ENCODE measurements around the gene SUCO.
"Not testable (repeated sequence)": the region's sequence is repeated elsewhere in the genome, so short reads cannot be mapped to it uniquely, and the experiment has no call there.

Gene SUCO

GRCh38 chr1:172620603-172621002 lies 87.7 kb downstream of the SUCO start:
- DNase-seq, result not testable (repeated sequence)

- no peak for DNase-seq
These were observed 89.6 kb downstream of the SUCO start for GRCh38 chr1:172622541-172622940.

DNA sequence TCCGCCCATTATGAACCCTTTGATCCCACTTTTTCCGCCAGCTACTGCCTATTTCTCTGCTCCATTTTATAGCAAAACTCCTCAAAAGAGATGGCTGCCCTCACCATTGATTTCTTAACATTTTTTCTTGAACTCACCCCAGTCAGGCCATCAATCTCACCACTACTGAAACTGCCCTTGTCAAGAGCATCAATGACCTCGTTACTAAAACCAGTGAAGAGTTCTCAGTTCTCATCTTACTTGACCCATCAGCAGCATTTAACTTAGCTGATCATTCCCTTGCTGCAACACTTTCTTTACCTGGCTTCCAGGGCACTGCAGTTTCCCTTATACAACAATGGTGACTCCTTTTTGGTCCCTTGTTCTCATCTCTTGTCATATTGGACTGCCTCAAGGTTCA lies 90.8 kb downstream of the SUCO start:
- no peak for DNase-seq

DNA sequence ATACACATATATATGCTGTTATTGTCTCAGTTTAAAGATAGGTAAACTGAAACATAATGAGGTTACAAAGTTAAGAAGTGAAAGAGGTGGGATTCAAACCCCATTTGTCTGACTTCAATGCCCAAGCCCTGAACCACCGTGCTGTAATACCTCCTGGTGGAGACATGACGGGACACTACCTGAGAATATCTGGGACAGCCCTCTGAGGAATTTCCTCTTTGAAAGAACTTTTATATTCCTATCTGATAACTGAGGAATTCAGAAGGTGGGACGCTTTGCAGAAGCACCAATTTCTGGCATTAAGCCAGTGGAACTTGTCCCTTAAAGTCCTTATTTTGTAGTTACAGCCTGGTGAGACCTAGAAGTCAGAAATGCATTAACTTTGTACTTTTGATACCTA lies 93.9 kb downstream of the SUCO start:
- no peak for DNase-seq

DNA sequence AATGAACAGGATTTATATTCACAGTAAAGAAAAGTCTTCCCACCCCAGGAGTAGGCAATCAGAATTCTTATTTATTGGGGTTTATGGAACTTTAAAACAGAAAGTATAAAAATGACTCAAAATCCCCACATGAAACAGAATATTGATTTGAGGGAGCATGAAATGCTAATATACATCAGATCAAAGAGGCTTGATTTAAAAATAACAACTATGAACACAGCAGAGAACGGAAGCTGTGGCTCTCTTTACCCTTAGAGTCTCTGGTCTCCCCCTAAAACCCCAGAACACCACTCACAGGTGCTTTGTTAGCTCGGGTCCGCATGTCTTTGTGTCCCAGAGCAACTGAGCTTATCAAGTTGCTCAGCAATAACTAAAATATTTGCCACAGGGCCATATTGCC lies 94.8 kb downstream of the SUCO start:
- DNase-seq, result no peak

GRCh38 chr1:172628401-172628800 lies 95.5 kb downstream of the SUCO start:
- no peak for DNase-seq

GRCh38 chr1:172629170-172629569 lies 96.2 kb downstream of the SUCO start:
- DNase-seq, result no peak

GRCh38 chr1:172629638-172630037 lies 96.7 kb downstream of the SUCO start:
- DNase-seq, result no peak

DNA sequence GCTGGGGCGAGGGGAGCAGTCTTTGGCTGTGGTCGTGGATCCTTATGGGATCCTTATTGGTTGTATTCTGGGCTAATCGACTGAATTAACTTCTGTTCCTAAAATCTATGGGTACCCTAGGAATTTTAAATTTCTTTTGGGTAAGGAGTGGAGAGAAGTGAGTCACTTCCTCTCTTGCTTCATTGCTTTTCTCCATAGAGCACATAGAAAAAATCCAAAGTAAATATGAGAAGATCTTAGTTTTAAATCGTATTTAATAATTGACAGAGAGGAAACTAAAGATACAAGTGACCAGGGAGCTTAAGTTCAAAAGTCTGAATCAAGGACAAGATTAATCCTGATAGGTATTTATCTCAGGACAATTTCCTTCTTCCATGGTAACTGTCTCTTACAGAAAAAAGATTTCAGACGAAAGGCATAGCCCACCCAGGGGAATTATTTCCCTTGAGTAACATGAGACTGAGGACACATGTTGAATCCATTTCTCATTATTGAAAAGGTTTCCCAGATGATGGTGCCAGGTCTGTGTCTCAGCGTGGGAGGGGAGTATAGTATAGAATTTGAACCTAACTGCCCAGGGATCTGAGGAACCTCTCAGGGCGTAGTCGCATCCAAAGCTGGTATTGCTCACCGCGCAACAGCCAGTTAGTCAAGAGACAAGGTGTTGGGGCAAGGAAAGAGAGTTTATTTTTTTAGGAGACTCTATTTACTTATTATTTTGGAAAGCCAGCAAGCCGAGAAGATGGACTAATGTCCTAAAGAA lies 97.3 kb downstream of the SUCO start:
- DNase-seq, result no peak

GRCh38 chr1:172630868-172631267 lies 97.9 kb downstream of the SUCO start:
- no peak for DNase-seq

DNA sequence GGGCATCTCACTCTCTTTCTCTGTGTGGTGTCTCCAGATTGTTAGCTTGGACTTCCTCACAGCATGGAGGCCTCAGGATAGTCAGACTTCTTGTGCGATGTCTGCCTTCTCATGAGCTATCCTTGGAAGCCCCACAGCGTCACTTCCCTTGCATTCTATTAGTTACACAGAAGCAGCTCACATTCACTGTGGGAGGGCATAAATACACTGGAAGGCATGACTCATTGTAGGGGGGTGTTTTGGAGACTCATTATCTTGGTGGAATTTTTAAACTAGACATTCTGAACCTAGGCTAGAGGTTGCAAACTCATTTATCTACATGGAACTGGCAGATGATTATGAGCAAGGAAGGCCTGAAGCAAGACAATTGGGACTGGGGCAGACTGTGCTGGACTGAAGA lies 104.6 kb downstream of the SUCO start:
- no peak for DNase-seq

DNA sequence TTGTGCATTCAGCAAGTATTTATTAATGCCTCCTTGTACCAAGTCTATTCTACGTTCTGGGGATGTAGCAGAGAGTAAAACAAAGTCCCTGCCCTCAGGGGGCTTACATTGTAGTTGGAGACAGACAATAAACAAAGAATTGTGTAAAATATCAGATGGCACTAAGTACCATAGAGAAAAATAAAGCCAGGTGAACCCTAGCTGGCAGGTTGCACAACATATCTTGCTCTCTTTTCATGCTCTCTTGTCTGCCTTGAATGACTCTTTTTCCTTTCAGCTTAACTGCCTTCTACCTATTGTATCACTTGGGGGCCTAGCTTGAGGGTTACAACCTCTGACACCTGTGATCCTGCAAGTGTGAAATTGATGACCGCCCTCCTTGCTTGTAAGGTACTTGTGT lies 105.3 kb downstream of the SUCO start:
- no peak for DNase-seq

GRCh38 chr1:172638885-172639831 lies 106.2 kb downstream of the SUCO start:
- DNase-seq, result peak; percentile 37

DNA sequence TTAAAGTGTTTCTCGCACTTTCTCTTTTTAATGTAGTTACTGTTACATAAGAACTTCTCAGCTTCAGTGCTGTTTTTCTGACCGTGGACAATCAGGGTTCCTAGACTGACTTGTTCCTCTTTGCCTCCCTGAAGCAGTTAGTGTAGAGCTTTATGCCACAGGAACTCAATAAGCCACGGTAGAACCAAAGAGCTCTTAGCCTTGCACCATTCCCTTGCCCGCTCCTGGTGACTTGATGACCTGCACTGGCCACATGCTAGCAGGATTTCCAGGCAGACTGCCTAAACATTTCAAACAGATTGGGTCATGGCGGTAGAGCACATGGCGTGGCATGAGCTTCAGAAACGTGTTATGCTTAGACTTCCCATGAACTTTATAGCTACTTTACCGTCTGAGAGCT lies 107.2 kb downstream of the SUCO start:
- no peak for DNase-seq

DNA sequence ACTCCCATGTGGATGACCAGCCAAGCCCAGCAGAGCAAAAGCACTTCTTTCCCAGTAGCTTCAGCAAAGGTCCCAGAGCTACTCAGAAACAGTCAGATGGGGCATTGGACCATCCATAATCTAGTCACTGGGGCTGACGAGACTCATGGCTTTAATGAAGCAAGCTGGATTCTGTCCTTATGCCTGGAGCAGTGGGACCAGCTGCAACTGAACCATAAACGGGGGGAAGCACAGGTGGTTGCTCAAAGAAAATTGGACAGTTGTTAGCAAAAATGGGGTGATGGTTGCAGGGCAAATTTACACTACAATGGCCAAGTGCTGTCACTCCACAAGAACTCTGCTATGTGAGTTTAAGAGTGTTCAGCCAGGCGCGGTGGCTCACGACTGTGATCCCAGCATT lies 108.5 kb downstream of the SUCO start:
- no peak for DNase-seq

- no peak for DNase-seq
These were observed 110.0 kb downstream of the SUCO start for GRCh38 chr1:172642970-172643369.

- DNase-seq, result no peak
These were observed 113.7 kb downstream of the SUCO start for GRCh38 chr1:172646653-172647052.

DNA sequence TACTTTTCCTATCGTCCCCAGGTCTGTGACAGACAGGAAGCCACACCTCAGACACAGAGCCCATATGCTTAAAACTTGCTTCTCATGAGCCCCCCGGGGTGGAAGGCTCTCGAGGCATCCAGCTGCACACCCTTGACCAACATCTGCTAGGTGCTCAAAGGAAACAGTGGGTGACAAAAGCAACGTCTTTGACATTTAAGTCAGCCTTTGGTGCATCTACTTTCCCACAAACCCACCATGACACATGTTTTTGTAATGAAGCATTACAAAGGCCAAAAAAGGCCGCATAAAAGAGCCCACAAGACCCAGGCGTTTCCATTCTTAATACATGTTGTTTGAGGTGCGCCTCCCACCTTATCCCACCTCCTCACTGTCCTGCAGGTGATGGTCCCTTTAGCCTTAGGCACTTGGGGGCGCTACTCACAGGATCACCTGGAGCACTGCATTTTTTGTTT lies 114.2 kb downstream of the SUCO start:
- DNase-seq, result no peak

DNA sequence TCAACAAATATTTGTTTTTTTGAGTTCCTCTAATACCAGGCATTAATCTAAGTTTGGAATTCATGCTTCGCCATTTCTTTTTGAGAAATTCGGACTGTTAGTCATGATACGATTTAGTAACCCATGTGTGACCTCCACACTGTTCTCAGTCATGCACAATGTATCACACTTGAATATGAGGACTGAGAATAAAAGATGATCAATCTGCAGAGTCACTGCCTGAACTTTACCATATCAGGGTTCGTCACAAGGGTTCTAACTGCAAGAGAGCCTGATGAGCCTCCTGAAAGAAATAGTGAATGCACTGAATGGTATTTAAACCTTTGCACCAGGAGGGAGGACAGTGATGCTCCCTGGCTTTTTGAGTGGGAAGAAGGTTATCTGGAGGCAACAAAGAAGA lies 115.0 kb downstream of the SUCO start:
- no peak for DNase-seq

DNA sequence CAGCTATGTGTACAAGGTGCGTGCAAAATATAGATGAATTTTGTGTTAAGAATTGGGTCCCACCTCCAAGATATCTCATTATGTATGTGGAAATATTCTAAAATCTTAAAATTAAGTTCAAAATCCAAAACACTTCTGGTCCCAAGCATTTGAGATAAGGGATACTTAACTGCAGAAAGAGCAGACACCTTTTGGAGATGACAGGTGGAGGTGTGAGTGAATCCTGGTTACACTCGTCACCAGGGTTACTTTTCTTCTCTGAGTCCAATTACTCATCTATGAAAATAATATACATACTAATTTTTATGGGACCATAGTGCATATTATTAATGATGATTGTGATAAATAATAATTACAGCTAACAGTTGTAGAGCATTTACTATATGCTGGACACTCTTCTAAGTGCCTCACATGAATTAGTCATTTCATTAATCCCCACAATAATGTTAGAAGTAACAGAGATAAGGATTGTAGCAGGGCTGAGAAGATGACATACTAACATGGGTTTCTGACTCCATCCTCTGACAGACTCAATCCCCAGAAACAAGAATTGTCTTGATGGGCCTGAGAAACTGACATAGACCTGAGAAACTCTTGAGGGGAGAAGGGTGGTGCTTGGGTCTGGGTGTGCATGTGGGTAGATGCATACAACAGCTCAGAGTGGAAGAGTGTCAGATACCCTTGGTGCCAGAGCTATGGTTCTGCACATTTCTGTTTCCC lies 117.7 kb downstream of the SUCO start:
- DNase-seq, result no peak

- no peak for DNase-seq
These were observed 120.2 kb downstream of the SUCO start for GRCh38 chr1:172653015-172653709.

GRCh38 chr1:172654535-172654934 lies 121.6 kb downstream of the SUCO start:
- no peak for DNase-seq

- DNase-seq, result no peak
These were observed 123.6 kb downstream of the SUCO start for GRCh38 chr1:172656576-172656975.

Data from CD4-positive, alpha-beta T cell treated with Interleukin-15 for 1 hour (primary cell).